OCI-LY1 (cell line): ENCODE data around the gene SHOX.
"Not testable (repeated sequence)": the region's sequence is repeated elsewhere in the genome, so short reads cannot be mapped to it uniquely, and the experiment has no call there.

ENCODE experiments used
- EZH2 ChIP-seq: fragments of 200-600 bp; sonication (generic), shearing (Covaris generic); IDR thresholded peaks from 2 replicates; pipeline ENCODE4 v1.8.0; 2017; ENCODE audit warnings: borderline replicate concordance, mixed run types, mild to moderate bottlenecking, antibody characterized with exemption, low read length, moderate library complexity, mixed read lengths
- TF ChIP-seq, protein P1 (sequence below): fragments of 200-600 bp; sonication (generic), shearing (Covaris generic); IDR thresholded peaks from 2 replicates; pipeline ENCODE4 v1.5.1; 2017; ENCODE audit warnings: mild to moderate bottlenecking, antibody characterized with exemption, low read length, moderate library complexity, mixed read lengths

DNA sequence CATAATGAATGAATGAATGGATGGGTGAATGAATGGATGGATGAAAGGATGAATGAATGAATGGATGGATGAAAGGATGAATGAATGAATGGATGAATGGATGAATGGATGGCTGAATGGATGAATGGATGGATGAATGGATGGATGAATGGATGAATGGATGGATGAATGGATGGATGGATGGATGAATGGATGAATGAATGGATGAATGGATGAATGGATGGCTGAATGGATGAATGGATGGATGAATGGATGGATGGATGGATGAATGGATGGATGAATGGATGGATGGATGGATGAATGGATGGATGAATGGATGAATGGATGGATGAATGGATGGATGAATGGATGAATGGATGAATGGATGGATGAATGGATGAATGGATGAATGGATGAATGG lies 12.3 kb upstream of the SHOX start:
- TF ChIP-seq, protein P1, sequence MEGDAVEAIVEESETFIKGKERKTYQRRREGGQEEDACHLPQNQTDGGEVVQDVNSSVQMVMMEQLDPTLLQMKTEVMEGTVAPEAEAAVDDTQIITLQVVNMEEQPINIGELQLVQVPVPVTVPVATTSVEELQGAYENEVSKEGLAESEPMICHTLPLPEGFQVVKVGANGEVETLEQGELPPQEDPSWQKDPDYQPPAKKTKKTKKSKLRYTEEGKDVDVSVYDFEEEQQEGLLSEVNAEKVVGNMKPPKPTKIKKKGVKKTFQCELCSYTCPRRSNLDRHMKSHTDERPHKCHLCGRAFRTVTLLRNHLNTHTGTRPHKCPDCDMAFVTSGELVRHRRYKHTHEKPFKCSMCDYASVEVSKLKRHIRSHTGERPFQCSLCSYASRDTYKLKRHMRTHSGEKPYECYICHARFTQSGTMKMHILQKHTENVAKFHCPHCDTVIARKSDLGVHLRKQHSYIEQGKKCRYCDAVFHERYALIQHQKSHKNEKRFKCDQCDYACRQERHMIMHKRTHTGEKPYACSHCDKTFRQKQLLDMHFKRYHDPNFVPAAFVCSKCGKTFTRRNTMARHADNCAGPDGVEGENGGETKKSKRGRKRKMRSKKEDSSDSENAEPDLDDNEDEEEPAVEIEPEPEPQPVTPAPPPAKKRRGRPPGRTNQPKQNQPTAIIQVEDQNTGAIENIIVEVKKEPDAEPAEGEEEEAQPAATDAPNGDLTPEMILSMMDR, result not testable (repeated sequence)
- not testable (repeated sequence) for TF ChIP-seq EZH2
